Naive thymus-derived CD4-positive, alpha-beta T cell (primary cell): ENCODE data around the gene SEC23A. TPM values are rescaled to one million over a fixed set of nuclear protein-coding genes. Genes with fewer than 3 reads are reported as not detected.
"Not testable (repeated sequence)": the region's sequence is repeated elsewhere in the genome, so short reads cannot be mapped to it uniquely, and the experiment has no call there.

Source experiments
- ATAC-seq: fragments of 150-1000 bp; cut with Tn5 transposase; 2 replicates; pipeline ENCODE4 v1.10.0; 2021; ENCODE audit warnings: mild to moderate bottlenecking, moderate library complexity
- CTCF ChIA-PET: fragments of 350-600 bp; sonication (Branson Sonifier 250); formaldehyde crosslinking; loops from one replicate; lab custom pipeline; 2021; ENCODE audit warnings: antibody characterized with exemption; lab: Charles Lee
- POLR2A ChIA-PET: fragments of 350-600 bp; sonication (Branson Sonifier 250); formaldehyde crosslinking; loops from one replicate; lab custom pipeline; 2021; ENCODE audit warnings: antibody characterized with exemption, inconsistent platforms; lab: Charles Lee
- DNase-seq, 9 donors: peaks; one replicate each; pipeline versions ENCODE4 v3.0.0 to v3.0.0-alpha.2; 2020 to 2022; ENCODE audit warnings: mixed read lengths in 1 of 9
- H3K27ac ChIP-seq: one replicate; pipeline ENCODE4 v1.7.0; 2013; ENCODE audit warnings: mild to moderate bottlenecking, low read depth, low read length, moderate library complexity
- H3K27me3 ChIP-seq, 2 donors: one replicate each; pipeline ENCODE4 v1.7.0; 2013; ENCODE audit warnings: low read length in 2 of 2, mild to moderate bottlenecking in 2 of 2, moderate library complexity in 2 of 2; ENCODE audit not compliant: control insufficient read depth in 2 of 2, insufficient read depth in 2 of 2
- H3K36me3 ChIP-seq, 3 experiments: 1 replicate in 2 of 3; 2 replicates in 1 of 3; pipeline ENCODE4 v1.7.0; 2013; ENCODE audit warnings: low read length in 3 of 3, mild to moderate bottlenecking in 3 of 3, moderate library complexity in 1 of 3; ENCODE audit not compliant: insufficient read depth in 3 of 3, control insufficient read depth in 2 of 3
- H3K4me1 ChIP-seq, 2 donors: one replicate each; pipeline ENCODE4 v1.7.0; 2013; ENCODE audit warnings: low read length in 2 of 2, mild to moderate bottlenecking in 2 of 2, moderate library complexity in 1 of 2; ENCODE audit not compliant: control insufficient read depth in 2 of 2, insufficient read depth in 2 of 2
- H3K4me3 ChIP-seq: 2 replicates; pipeline ENCODE4 v1.7.0; 2013; ENCODE audit warnings: mild to moderate bottlenecking, low read length
- H3K9me3 ChIP-seq, 3 experiments: 1 replicate in 2 of 3; 2 replicates in 1 of 3; pipeline ENCODE4 v1.7.0; 2013; ENCODE audit warnings: low read length in 3 of 3; ENCODE audit not compliant: control insufficient read depth in 2 of 3
- H3K27ac Mint-ChIP-seq, 9 donors: one replicate each; pipeline ENCODE4 v1.8.0; 2020 to 2022; ENCODE audit warnings: mixed read lengths in 9 of 9, mild to moderate bottlenecking in 8 of 9, moderate library complexity in 5 of 9, inconsistent platforms in 2 of 9
- H3K27me3 Mint-ChIP-seq, 5 donors: one replicate each; pipeline ENCODE4 v1.8.0; 2021 to 2022; ENCODE audit warnings: mixed read lengths in 5 of 5, mild to moderate bottlenecking in 1 of 5
- H3K36me3 Mint-ChIP-seq, 5 donors: one replicate each; pipeline ENCODE4 v1.8.0; 2020 to 2022; ENCODE audit warnings: mixed read lengths in 5 of 5, mild to moderate bottlenecking in 3 of 5, inconsistent platforms in 1 of 5
- H3K4me1 Mint-ChIP-seq, 7 donors: one replicate each; pipeline ENCODE4 v1.8.0; 2020 to 2022; ENCODE audit warnings: mixed read lengths in 7 of 7, mild to moderate bottlenecking in 3 of 7, inconsistent platforms in 1 of 7
- H3K4me3 Mint-ChIP-seq, 10 donors: one replicate each; pipeline ENCODE4 v1.8.0; 2020 to 2022; ENCODE audit warnings: mild to moderate bottlenecking in 10 of 10, mixed read lengths in 10 of 10, moderate library complexity in 6 of 10, inconsistent platforms in 2 of 10
- H3K9me3 Mint-ChIP-seq, 11 donors: one replicate each; pipeline ENCODE4 v1.8.0; 2020 to 2022; ENCODE audit warnings: mixed read lengths in 11 of 11, mild to moderate bottlenecking in 4 of 11, inconsistent platforms in 1 of 11, moderate library complexity in 1 of 11
- intact Hi-C, 2 donors: fragments of 100-400 bp; cut with micrococcal nuclease; formaldehyde crosslinking; loops; one replicate each; pipeline ENCODE4 v1.15.1; 2023
- polyA plus RNA-seq, 2 donors: library from polyadenylated mRNA; unstranded; fragments of 300-500 nt; fragmentation: Illumina TruSeq; gene quantifications; one replicate each; pipeline ENCODE4 v1.2.3, GENCODE V29; 2021
- total RNA-seq, 6 experiments: library from RNA in 5 of 6; stranded (reverse) in 5 of 6; gene quantifications; 1 replicate in 5 of 6; 2 replicates in 1 of 6; pipeline ENCODE4 v1.2.3 and lab custom pipeline; 2021 to 2026

The SEC23A gene
- total and polyA plus RNA-seq, 7 experiments from 2014 or later = 31.1 to 75.3 (median 59.9) TPM

- no peak overlapping the region for H3K27ac Mint-ChIP-seq
- intact Hi-C loops = loop anchor here in 1 of 2 donors (10.0 kb wide), 1 partner anchor 1044 kb away; no protein-coding TSS in a partner anchor
- ATAC-seq (no peak), DNase-seq (no peak)
- no peaks in the 10 kb centered on the region for H3K27me3 Mint-ChIP-seq
- POLR2A ChIA-PET = interaction anchor here (1.2 kb wide), 1 partner anchor 324 kb away, joined by 3 read pairs; the partner anchor contains the start of gene FBXO33
- no peaks in the 10 kb centered on the region for H3K36me3 ChIP-seq
- peaks cover 8 to 14% of the 10 kb centered on the region in 2 donors for H3K4me1 ChIP-seq
- H3K9me3 ChIP-seq = no peaks in the 10 kb centered on the region
- no peak overlapping the region for H3K4me3 ChIP-seq
- H3K4me1 Mint-ChIP-seq = peaks cover 6 to 27% (median 20%) of the 10 kb centered on the region in 7 donors
- H3K27ac ChIP-seq = no peak overlapping the region
- no peaks in the 10 kb centered on the region for H3K36me3 Mint-ChIP-seq
- CTCF ChIA-PET = interaction anchor here (0.8 kb wide), 1 partner anchor 357 kb away, joined by 4 read pairs; no protein-coding TSS in a partner anchor
- no peak overlapping the region for H3K4me3 Mint-ChIP-seq
- H3K9me3 Mint-ChIP-seq = no peaks in the 10 kb centered on the region
- no peaks in the 10 kb centered on the region for H3K27me3 ChIP-seq
Observed at GRCh38 chr14:39108791-39109190, 5.8 kb upstream of the SEC23A start.

GRCh38 chr14:39107591-39107996 is 4.6 kb upstream of the SEC23A start:
- Mint-ChIP-seq H3K9me3 (no peaks in the 10 kb centered on the region), H3K4me1 (peaks cover 9 to 26% (median 20%) of the 10 kb centered on the region in 7 donors), H3K36me3 (peaks cover 0 to 3% (median 0%) of the 10 kb centered on the region in 5 donors), H3K4me3 (peak overlapping the region in 1 of 10 donors; percentile 15), H3K27me3 (no peaks in the 10 kb centered on the region), H3K27ac (peak overlapping the region in 2 of 9 donors; percentile 43 to 54)
- H3K36me3 ChIP-seq = peaks cover 0 to 9% (median 0%) of the 10 kb centered on the region in 3 experiments
- H3K27me3 ChIP-seq = no peaks in the 10 kb centered on the region
- no peak for ATAC-seq
- peak in 6 of 9 donors; percentile 12 to 42 (median 32) for DNase-seq
- POLR2A ChIA-PET = no interaction called here
- CTCF ChIA-PET = no interaction called here
- no peak overlapping the region for H3K4me3 ChIP-seq
- no peak overlapping the region for H3K27ac ChIP-seq
- H3K4me1 ChIP-seq = peaks cover 5 to 10% of the 10 kb centered on the region in 2 donors
- no peaks in the 10 kb centered on the region for H3K9me3 ChIP-seq
- intact Hi-C loops = loop anchor here (1.0 to 10.0 kb wide), 6 partner anchors 63 to 1043 kb away; partner anchors contain the start of gene TRAPPC6B (in 1 of the 2)

GRCh38 chr14:39104078-39104801 is 1.2 kb upstream of the SEC23A start:
- intact Hi-C loops = loop anchor here in 1 of 2 donors (10.0 kb wide), 1 partner anchor 1039 kb away; no protein-coding TSS in a partner anchor
- CTCF ChIA-PET = interaction anchor here (2.2 kb wide), 1 partner anchor 10 kb away, joined by 6 read pairs; the partner anchor contains the start of gene GEMIN2
- not testable (repeated sequence) for H3K36me3 ChIP-seq, H3K9me3 Mint-ChIP-seq, H3K9me3 ChIP-seq, ATAC-seq, DNase-seq, H3K36me3 Mint-ChIP-seq, H3K27me3 ChIP-seq, H3K27me3 Mint-ChIP-seq
- H3K27ac ChIP-seq = peak overlapping the region; percentile 98
- peak overlapping the region; percentile 87 for H3K4me3 ChIP-seq
- H3K4me1 ChIP-seq = peaks cover 9 to 10% of the 10 kb centered on the region in 2 donors
- Mint-ChIP-seq H3K4me3 (peak overlapping the region; percentile 72 to 99 (median 94)), H3K4me1 (peaks cover 24 to 51% (median 43%) of the 10 kb centered on the region in 7 donors), H3K27ac (peak overlapping the region; percentile 95 to 99 (median 97))
- POLR2A ChIA-PET = interaction anchor here (0.7 to 4.6 kb wide), 6 partner anchors 9 to 1036 kb away, joined by 3 to 54 read pairs (median 20); partner anchors contain the start of genes FBXO33, GEMIN2, PNN and TRAPPC6B

GRCh38 chr14:39102265-39102968 is 618 bp downstream of the SEC23A start:
- ATAC-seq = peak; percentile 2

GRCh38 chr14:39099748-39100147 is 3.3 kb downstream of the SEC23A start:
- H3K4me1 ChIP-seq = peaks cover 9 to 10% of the 10 kb centered on the region in 2 donors
- no peak overlapping the region for H3K27ac ChIP-seq
- H3K9me3 ChIP-seq = no peaks in the 10 kb centered on the region
- H3K36me3 ChIP-seq = peaks cover 0 to 22% (median under 1%) of the 10 kb centered on the region in 3 experiments
- no peak overlapping the region for H3K4me3 ChIP-seq
- Mint-ChIP-seq H3K27ac (peak overlapping the region; percentile 3 to 72 (median 40)), H3K4me3 (peak overlapping the region in 8 of 10 donors; percentile 0 to 60 (median 32)), H3K27me3 (no peaks in the 10 kb centered on the region), H3K9me3 (no peaks in the 10 kb centered on the region), H3K4me1 (peaks cover 38 to 65% (median 55%) of the 10 kb centered on the region in 7 donors), H3K36me3 (peaks cover 2 to 18% (median 6%) of the 10 kb centered on the region in 5 donors)
- CTCF ChIA-PET = no interaction called here
- intact Hi-C loops = loop anchor here in 1 of 2 donors (10.0 kb wide), 1 partner anchor 1035 kb away; no protein-coding TSS in a partner anchor
- DNase-seq = no peak
- POLR2A ChIA-PET = interaction anchor here (1.2 kb wide), 1 partner anchor 70 kb away, joined by 3 read pairs; the partner anchor contains the start of gene TRAPPC6B
- ATAC-seq = no peak
- no peaks in the 10 kb centered on the region for H3K27me3 ChIP-seq

More at GRCh38 chr14:39102265-39102968, 618 bp downstream of the SEC23A start:
- Mint-ChIP-seq H3K4me1 (peaks cover 31 to 56% (median 47%) of the 10 kb centered on the region in 7 donors), H3K27ac (peak overlapping the region; percentile 90 to 98 (median 96)), H3K9me3 (no peaks in the 10 kb centered on the region), H3K4me3 (peak overlapping the region; percentile 72 to 99 (median 94)), H3K27me3 (no peaks in the 10 kb centered on the region), H3K36me3 (peaks cover 0 to 11% (median 3%) of the 10 kb centered on the region in 5 donors)
- Histone ChIP-seq H3K9me3 (no peaks in the 10 kb centered on the region), H3K27me3 (no peaks in the 10 kb centered on the region), H3K27ac (peak overlapping the region; percentile 98), H3K4me3 (peak overlapping the region; percentile 87), H3K36me3 (peaks cover 0 to 9% (median 0%) of the 10 kb centered on the region in 3 experiments), H3K4me1 (peaks cover 9 to 10% of the 10 kb centered on the region in 2 donors)
- ChIA-PET POLR2A (interaction anchor here (0.6 to 4.6 kb wide), 10 partner anchors 8 to 366 kb away, joined by 3 to 54 read pairs (median 4); partner anchors contain the start of genes FBXO33, GEMIN2, PNN and TRAPPC6B), CTCF (interaction anchor here (0.6 kb wide), 1 partner anchor 323 kb away, joined by 3 read pairs; no protein-coding TSS in a partner anchor)
- peak in 6 of 9 donors; percentile 8 to 18 (median 13) for DNase-seq
- intact Hi-C loops = loop anchor here (2.0 to 10.0 kb wide), 2 partner anchors 164 to 1038 kb away; no protein-coding TSS in a partner anchor
